RKO (cell line): ENCODE data around the gene STK24.

Source experiments
- DNase-seq: peaks from one replicate; pipeline ENCODE4 v3.0.0-alpha.2; 2016; ENCODE audit warnings: low spot score

The STK24 gene

GRCh38 chr13:98451676-98452470 lies 125.0 kb downstream of the STK24 start:
- no peak for DNase-seq

GRCh38 chr13:98450539-98451111 lies 126.3 kb downstream of the STK24 start:
- no peak for DNase-seq

GRCh38 chr13:98450026-98450425 lies 126.9 kb downstream of the STK24 start:
- no peak for DNase-seq

GRCh38 chr13:98449273-98449672 lies 127.6 kb downstream of the STK24 start:
- no peak for DNase-seq

- no peak for DNase-seq
Measured at GRCh38 chr13:98448642-98448928, 128.3 kb downstream of the STK24 start.

GRCh38 chr13:98447881-98448641 lies 128.8 kb downstream of the STK24 start:
- no peak for DNase-seq

- DNase-seq: no peak
Measured at GRCh38 chr13:98447130-98447529, 129.8 kb downstream of the STK24 start.

GRCh38 chr13:98446234-98446621 lies 130.7 kb downstream of the STK24 start:
- no peak for DNase-seq

- peak; percentile 63 for DNase-seq
Measured at GRCh38 chr13:98445340-98446233, 131.3 kb downstream of the STK24 start.

- DNase-seq: no peak
Measured at GRCh38 chr13:98444381-98444780, 132.5 kb downstream of the STK24 start.

- no peak for DNase-seq
Measured at GRCh38 chr13:98443800-98444325, 133.0 kb downstream of the STK24 start.

- DNase-seq: peak; percentile 75
Measured at GRCh38 chr13:98443329-98443728, 133.6 kb downstream of the STK24 start.

- no peak for DNase-seq
Measured at GRCh38 chr13:98442391-98443230, 134.3 kb downstream of the STK24 start.

GRCh38 chr13:98441056-98441676 lies 135.7 kb downstream of the STK24 start:
- no peak for DNase-seq

GRCh38 chr13:98440390-98441055 lies 136.4 kb downstream of the STK24 start:
- DNase-seq: no peak

- DNase-seq: no peak
Measured at GRCh38 chr13:98439896-98440295, 137.0 kb downstream of the STK24 start.

- no peak for DNase-seq
Measured at GRCh38 chr13:98439126-98439828, 137.6 kb downstream of the STK24 start.

- DNase-seq: no peak
Measured at GRCh38 chr13:98438246-98439125, 138.4 kb downstream of the STK24 start.
